Measurements from ENCODE around the gene GPHA2. TPM values are rescaled to one million over a fixed set of nuclear protein-coding genes. Genes with fewer than 3 reads are reported as not detected.

The GPHA2 gene
- total RNA-seq, 4 donors from 2014 or later, result not detected

GRCh38 chr11:64928957-64929356, 6.7 kb downstream of the GPHA2 start:
- TF ChIP-seq CTCF (IDR thresholded peaks at IDR 0.05; ENCODE audit: low read depth), result no peak

GRCh38 chr11:64926689-64927088, 9.0 kb downstream of the GPHA2 start:
- TF ChIP-seq CTCF (IDR thresholded peaks at IDR 0.05; ENCODE audit: low read depth), result no peak

DNA sequence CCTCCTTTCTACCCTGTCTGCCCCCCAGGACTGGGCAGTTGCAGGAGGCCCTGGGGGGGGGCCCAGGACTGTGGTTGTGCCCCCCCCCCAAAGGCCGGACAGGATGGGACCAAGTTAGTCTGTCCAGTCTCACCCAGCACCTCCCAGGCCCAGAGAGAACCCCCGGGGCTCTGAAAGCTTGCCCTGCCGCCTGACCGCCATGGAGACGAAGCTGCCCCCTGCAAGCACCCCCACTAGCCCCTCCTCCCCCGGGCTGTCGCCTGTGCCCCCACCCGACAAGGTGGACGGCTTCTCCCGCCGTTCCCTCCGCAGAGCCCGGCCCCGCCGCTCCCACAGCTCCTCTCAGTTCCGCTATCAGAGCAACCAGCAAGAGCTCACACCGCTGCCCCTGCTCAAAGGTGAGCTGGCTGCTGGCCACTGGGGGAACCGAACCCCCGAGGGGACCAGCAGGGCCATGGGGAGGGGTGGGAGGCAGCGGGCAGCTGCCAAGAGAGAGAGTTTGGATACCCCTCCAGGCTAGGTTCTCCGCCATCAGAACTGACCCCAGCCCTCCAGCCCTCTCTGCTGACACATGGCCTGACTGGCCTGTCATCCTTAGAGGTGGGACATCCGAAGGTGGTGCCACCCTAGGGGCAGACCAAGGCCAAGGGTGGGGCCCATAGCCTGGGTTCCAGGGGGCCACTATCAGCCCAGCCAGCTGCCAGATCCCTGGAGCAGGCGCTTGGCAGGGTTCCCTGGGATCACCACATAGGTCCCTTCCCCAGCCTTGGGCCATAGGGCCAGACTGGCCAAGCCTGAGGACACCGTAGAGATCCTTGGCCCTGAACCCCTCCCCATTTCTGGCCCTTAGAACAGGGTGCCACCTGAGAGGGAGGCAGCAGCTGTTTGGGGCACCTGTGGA, 9.9 kb downstream of the GPHA2 start:
- no peak for TF ChIP-seq CTCF (IDR thresholded peaks at IDR 0.05; ENCODE audit: low read depth)

DNA sequence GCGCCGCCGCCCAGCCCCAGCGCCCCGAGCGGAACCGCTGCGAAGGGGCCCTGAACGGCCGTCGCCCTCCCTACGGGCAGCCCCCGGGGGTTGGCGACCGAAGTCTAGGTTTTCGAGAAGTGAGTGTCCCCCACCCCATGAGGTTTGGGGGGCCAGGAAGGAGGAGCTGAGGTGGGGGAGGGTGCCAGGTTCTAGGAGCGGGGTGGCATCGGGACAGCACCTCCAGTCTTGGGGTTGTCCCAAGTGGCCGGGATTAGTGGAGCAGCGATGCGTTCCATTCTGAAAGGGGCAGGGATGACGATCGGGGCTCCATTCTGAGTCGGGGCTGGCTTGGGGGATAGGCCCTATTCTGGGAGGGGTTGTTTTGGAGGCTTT, 10.8 kb downstream of the GPHA2 start:
- no peak for TF ChIP-seq CTCF (IDR thresholded peaks at IDR 0.05; ENCODE audit: low read depth)

- TF ChIP-seq CTCF (IDR thresholded peaks at IDR 0.05; ENCODE audit: low read depth), result no peak
Observed at GRCh38 chr11:64923944-64924909, 11.5 kb downstream of the GPHA2 start, which contains the start of gene PPP2R5B. Gene PPP2R5B (plus strand): TSS chr11:64924689. CDS start chr11:64925735, 1,046 bp downstream.

GRCh38 chr11:64923151-64923661, 12.5 kb downstream of the GPHA2 start:
- TF ChIP-seq CTCF (IDR thresholded peaks at IDR 0.05; ENCODE audit: low read depth), result no peak
